Renal pelvis (tissue), 12 donors: ENCODE results near the gene ALDH6A1. TPM values are rescaled to one million over a fixed set of nuclear protein-coding genes. Genes with fewer than 3 reads are reported as not detected.
A peak's percentile ranks its signal among the peaks of the same experiment; 100 is the strongest.
"Not testable (repeated sequence)": the region's sequence is repeated elsewhere in the genome, so short reads cannot be mapped to it uniquely, and the experiment has no call there.

ENCODE experiments used
- DNase-seq: peaks from one replicate; pipeline ENCODE4 v3.0.0-alpha.2; 2013
- long read RNA-seq, 16 experiments: transcript quantifications; one replicate each; lab custom pipeline, GENCODE V29; 2026
- polyA plus RNA-seq, 3 donors: library from polyadenylated mRNA; unstranded; fragments of 120-200 nt; gene quantifications; one replicate each; pipeline ENCODE4 v1.2.1, GENCODE V29; 2013; ENCODE audit not compliant: insufficient read length in 3 of 3

The ALDH6A1 gene
- 100 to 1,000 TPM in 2 of 3 donors, 10 to 100 TPM in 1; 93.8 to 130 (median 122) TPM for polyA plus RNA-seq
- long read RNA-seq, donor 1, full-length matches to known transcripts = 24 of 54 reads
- long read RNA-seq, donor 1, partial matches to known transcripts = 30 of 54 reads
- long read RNA-seq, donor 1, other reads (novel, unspliced or antisense) = 0 of 54 reads
- long read RNA-seq, donor 2, full-length matches to known transcripts = 15 of 20 reads
- long read RNA-seq, donor 2, partial matches to known transcripts = 0 of 20 reads
- long read RNA-seq, donor 2, other reads (novel, unspliced or antisense) = 5 of 20 reads
- long read RNA-seq, donor 3, full-length matches to known transcripts = 7 of 7 reads
- long read RNA-seq, donor 3, partial matches to known transcripts = 0 of 7 reads
- long read RNA-seq, donor 3, other reads (novel, unspliced or antisense) = 0 of 7 reads
- long read RNA-seq, donor 4, full-length matches to known transcripts = 16 of 16 reads
- long read RNA-seq, donor 4, partial matches to known transcripts = 0 of 16 reads
- long read RNA-seq, donor 4, other reads (novel, unspliced or antisense) = 0 of 16 reads
- long read RNA-seq, donor 5, full-length matches to known transcripts = 8 of 8 reads
- long read RNA-seq, donor 5, partial matches to known transcripts = 0 of 8 reads
- long read RNA-seq, donor 5, other reads (novel, unspliced or antisense) = 0 of 8 reads
- long read RNA-seq, donor 6, full-length matches to known transcripts = 19 of 51 reads
- long read RNA-seq, donor 6, partial matches to known transcripts = 20 of 51 reads
- long read RNA-seq, donor 6, other reads (novel, unspliced or antisense) = 12 of 51 reads
- long read RNA-seq, donor 7, full-length matches to known transcripts = 34 of 34 reads
- long read RNA-seq, donor 7, partial matches to known transcripts = 0 of 34 reads
- long read RNA-seq, donor 7, other reads (novel, unspliced or antisense) = 0 of 34 reads
- long read RNA-seq, donor 8, full-length matches to known transcripts = 2 of 2 reads
- long read RNA-seq, donor 8, partial matches to known transcripts = 0 of 2 reads
- long read RNA-seq, donor 8, other reads (novel, unspliced or antisense) = 0 of 2 reads
- long read RNA-seq, donor 9, full-length matches to known transcripts = 25 of 32 reads
- long read RNA-seq, donor 9, partial matches to known transcripts = 0 of 32 reads
- long read RNA-seq, donor 9, other reads (novel, unspliced or antisense) = 7 of 32 reads
- long read RNA-seq, donor 10, full-length matches to known transcripts = 20 of 20 reads
- long read RNA-seq, donor 10, partial matches to known transcripts = 0 of 20 reads
- long read RNA-seq, donor 10, other reads (novel, unspliced or antisense) = 0 of 20 reads
- long read RNA-seq, donor 11, full-length matches to known transcripts = 14 of 19 reads
- long read RNA-seq, donor 11, partial matches to known transcripts = 5 of 19 reads
- long read RNA-seq, donor 11, other reads (novel, unspliced or antisense) = 0 of 19 reads
- long read RNA-seq, donor 12, full-length matches to known transcripts = 33 of 33 reads
- long read RNA-seq, donor 12, partial matches to known transcripts = 0 of 33 reads
- long read RNA-seq, donor 12, other reads (novel, unspliced or antisense) = 0 of 33 reads
- long read RNA-seq, donor 13, full-length matches to known transcripts = 9 of 52 reads
- long read RNA-seq, donor 13, partial matches to known transcripts = 43 of 52 reads
- long read RNA-seq, donor 13, other reads (novel, unspliced or antisense) = 0 of 52 reads
- long read RNA-seq, donor 14 = 0 reads
- long read RNA-seq, donor 15 = 0 reads
- long read RNA-seq, donor 16, full-length matches to known transcripts = 21 of 34 reads
- long read RNA-seq, donor 16, partial matches to known transcripts = 7 of 34 reads
- long read RNA-seq, donor 16, other reads (novel, unspliced or antisense) = 6 of 34 reads

DNA sequence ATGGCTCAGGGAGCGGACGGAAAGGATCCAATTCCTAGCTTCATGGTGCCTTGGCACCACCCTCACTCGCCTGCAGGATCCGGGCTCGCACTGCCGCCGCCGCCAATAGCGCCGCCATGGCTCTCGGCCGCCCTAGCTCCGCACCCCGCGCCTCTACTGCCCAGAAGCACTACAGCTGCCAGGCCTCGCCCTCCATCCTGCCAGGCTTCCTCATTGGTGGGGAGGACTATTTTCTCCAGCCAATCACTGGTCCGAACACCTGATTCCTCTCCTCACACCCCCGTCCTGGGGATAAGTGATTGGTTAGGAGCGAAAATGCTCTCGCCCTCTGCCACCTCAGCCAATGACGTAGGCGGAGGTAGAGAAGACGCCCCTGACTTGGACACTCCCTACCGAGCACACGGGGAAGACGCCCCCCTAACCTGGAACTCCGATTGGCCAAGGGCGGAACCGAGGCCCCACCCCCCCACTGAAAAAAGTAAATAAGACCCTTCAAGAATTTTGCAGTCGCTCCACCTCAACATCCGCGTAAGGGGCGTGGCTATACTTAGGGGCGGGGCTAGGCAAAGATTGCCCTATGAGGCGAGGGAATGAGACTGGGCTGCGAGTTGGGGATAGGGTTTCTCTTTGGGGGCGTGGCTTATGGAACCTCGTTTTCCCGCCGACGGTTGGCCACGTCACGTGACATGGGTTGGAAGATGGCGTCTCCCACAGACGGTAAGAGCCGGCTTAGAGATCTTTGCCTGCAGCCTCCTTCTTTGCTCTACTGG, at the start of gene ALDH6A1, which contains the start of gene LIN52:
Gene ALDH6A1, minus strand, starts transcription at position 177 of the 770 bp plus-strand sequence. Its CDS starts 59 bp downstream, at position 118.
Gene LIN52, plus strand, starts transcription at position 680 of the 770 bp plus-strand sequence. Its CDS starts 19 bp downstream, at position 699.
- DNase-seq = peak; percentile 100

GRCh38 chr14:74127634-74128033, 43.4 kb upstream of the ALDH6A1 start:
- no peak for DNase-seq

DNA sequence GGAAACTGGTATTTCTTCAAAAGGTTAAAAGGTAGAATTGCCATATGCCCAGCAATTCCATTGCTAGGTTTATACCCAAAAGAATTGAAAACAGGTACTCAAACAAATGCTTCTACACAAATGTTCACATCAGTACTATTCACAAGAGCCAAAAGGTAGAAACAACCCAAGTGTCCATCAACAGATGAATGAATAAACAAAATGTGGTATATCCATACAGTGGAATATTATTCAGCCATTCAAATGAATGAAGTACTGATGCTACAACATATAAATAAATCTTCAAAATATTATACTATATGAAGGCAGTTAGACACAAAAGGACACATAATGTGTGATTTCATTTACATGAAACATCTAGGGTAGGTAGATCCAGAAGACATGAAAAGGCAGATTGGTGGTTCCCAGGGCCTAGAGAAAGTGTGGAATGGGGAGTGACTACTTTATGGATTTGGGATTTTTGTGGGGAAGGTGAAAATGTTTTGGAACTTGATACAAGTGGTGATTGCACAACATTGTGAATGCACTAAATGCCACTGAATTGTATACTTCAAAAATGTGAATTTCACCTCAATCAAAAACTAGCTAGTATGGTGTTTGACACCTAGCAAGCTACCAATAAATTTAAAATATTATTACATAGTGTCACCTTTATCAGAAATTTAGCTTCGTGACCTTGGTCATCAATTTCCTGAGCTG, 42.2 kb upstream of the ALDH6A1 start:
- DNase-seq = no peak

- DNase-seq = not testable (repeated sequence)
These were observed 41.2 kb upstream of the ALDH6A1 start for GRCh38 chr14:74125487-74125886.

- peak; percentile 65 for DNase-seq
These were observed 27.4 kb upstream of the ALDH6A1 start for GRCh38 chr14:74111395-74112216.

DNA sequence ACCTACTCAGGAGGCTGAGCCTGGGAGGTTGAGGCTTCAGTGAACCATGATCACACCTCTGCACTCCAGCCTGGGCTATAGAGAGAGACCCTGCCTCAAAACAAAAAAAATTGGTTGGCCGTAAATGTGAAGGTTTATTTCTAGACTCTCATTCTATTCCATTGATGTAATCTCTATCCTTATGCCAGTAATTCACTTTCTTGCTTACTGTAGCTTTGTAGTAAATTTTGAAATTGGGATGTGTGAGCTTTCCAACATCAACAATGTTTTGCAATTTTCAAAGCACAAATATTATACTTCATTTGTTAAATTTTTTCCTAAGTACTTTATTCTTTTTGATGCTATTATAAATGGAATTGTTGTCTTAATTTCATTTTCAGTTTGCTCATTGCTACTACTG, 25.1 kb upstream of the ALDH6A1 start:
- no peak for DNase-seq

DNA sequence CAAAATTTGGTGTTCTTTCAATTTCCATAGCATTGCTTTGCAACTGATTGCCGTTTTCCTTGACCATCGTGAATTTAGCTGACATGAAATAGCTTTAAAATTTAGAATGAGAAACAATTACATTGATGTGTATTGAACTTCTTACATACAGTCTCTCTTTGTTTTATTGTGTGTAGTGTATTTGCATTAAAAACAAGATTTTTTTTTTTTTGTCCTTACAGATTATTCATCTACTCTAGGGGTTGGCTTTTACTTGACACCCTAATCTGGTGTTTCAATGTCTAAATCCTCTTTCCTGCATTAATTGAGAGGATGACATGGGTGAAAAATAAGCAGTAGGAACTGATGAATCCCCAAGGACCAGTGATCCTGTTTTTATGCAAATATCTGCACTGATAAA, 21.1 kb upstream of the ALDH6A1 start:
- DNase-seq = no peak

DNA sequence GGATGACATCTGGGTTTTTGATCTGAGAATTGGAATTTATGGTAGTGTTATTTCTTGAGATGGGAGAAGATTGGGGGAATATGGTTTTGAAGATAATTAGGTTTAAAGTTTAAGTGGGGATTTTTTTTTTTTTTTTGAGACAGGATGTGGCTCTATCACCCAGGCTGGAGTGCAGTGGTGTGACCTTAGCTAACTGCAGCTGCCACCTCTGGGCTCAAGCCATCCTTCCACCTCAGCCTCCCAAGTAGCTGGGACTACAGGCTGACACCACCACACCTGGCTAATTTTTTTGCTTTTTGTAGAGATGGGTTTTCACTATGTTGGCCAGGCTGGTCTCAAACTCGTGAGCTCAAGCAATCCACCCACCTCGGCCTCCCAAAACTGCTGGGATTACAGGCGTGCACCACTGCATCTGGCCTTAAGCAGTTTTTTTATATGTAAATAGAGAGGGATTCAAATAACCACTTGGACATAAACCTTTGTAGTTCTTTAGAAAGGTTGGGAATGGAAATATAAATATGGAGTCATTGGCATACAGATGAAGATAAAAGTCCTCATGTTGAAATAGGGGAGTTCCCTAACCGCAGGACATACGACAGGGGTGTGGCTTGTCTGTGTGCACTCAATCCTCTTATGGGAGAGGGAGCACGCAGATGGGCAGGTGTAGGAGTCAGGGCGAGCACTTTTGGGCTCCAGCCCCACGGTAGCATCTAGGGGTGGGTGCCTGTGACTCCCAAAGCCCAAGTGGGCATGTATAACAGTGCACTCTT, 5.2 kb upstream of the ALDH6A1 start:
- DNase-seq = no peak

GRCh38 chr14:74085828-74086227, 1.6 kb upstream of the ALDH6A1 start:
- DNase-seq = no peak

DNA sequence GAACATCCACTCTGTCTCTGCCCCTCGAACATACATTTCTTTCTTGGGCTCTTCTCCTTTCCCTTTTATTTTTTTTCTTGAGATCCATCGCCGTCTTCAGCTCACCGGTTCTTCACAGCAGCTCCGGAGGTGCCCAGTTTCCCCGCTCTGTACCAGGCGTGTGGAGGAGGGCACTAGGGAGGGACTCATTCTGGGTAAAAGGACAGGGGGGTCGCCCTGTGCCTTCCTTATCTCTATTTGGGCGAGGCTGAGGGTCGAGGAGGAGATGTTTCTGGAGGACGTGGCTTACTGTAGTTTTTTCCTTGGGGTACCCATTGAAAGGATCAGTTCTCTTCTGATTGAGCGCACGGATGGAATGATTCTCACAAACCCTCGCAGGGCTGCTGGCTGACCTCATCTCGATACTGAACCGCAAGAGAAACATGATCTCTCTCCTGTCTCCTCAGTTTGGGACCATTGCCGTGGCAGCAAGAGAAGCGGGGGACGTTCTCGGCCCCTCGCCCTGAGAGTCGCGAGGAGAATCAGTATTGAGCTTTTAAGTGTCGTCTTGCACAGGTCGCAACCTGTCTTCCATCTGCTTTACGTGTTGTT, 889 bp upstream of the ALDH6A1 start:
- peak; percentile 38 for DNase-seq

DNA sequence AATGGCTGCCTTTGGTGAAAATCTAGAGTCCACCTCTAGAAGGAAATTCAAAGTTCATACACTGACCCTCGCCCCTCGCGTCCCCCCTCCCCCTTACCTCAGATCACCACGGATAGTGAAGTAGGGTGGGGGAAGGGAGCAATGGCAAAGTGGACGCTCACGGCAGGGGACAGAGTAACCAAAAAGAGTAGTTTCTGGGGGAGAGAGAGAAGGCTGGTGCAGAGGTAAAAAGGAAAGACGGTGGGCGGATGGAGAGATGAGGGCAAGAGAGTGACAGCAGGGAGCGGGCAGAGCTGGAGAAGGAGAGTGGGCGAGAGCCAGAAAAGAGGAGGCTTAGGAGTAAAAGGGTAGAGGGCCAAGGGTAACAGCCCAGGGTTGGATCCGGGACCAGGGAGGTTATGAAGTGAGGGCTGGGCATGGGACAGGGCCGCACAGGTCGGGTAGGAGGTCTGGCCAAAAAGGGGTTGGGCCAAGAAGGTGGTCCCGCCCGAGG, 423 bp downstream of the ALDH6A1 start:
- DNase-seq = no peak

DNA sequence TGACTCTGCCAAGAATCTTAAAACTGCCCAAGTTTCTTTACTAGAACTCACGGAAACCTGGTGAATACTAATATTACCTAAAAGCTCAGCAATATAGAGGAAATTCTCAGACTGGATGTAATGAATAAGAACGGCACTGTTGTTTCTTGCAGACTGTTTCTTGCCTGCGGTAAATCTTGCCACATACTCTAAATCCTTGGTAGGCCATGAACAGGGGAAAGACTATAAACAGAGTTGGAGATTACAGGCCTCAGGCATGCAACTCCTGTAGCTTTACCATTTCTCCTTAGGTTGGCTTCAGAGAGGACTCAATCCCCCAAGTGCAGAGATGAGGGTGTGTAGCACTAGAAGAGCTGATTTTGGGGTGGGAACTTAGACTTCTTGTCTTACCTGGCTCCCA, 1.1 kb downstream of the ALDH6A1 start:
- DNase-seq = no peak

DNA sequence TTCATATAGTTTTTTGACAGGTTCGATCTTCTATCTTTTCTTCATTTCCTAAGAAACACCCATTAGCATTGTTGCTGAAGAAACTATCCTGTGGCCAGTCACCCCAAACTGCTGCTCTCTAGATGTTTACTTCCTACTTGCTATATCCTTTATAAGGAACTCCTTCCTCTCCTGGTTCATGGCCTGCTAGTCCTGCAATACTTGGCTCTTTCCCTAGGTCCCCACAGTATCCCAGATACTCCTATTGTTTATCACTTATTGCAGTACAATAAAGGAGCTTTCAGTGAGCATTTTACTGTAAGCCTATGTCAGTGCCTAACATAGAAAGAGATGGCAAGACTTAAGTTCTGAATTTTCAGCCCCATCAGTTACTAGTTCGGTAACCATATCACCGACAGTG, 2.8 kb downstream of the ALDH6A1 start:
- no peak for DNase-seq

DNA sequence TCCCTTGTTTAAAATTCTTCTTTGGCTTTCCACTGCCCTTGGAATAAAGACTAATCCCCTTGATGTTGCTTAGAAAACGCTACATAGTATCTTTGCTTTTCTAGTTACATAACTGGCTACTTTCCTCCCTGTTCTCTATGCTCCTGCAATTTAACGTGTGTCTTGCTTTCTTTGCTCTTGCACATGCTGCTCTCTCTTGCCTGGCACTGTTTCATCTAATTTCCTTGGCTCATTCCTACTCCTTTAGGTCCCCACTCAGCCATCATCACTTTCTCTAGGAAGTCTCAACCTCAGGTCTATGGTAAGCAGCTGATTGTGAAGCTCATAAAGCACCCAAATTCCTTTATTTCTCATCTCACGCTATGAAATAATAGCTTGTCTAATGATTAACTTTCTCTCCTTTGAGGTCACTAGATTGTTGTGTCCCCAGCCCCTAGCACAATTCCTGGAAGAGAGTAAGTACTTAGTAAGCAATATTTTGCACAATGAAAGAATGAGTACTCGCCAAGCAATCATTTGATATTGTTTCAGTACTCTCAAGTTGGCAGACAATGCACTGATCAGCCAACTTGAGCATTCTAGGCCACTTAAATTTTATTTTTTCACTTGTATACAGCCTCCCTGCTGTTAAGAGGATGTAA, 3.3 kb downstream of the ALDH6A1 start:
- DNase-seq = no peak

GRCh38 chr14:74077401-74077800, 6.9 kb downstream of the ALDH6A1 start:
- no peak for DNase-seq
